DOHH2 (cell line): ENCODE data around the gene ARL15.

Experiments
- H3F3A ChIP-seq: fragments of 200-600 bp; sonication (generic), shearing (Covaris generic); 2 replicates; pipeline ENCODE4 v1.6.0; 2016; ENCODE audit warnings: antibody characterized with exemption, mild to moderate bottlenecking; ENCODE audit not compliant: control insufficient read depth, insufficient read depth
- H3K27ac ChIP-seq: fragments of 200-600 bp; sonication (generic); 2 replicates; pipeline ENCODE4 v1.5.1; 2014; ENCODE audit warnings: low read depth, mild to moderate bottlenecking, low read length, moderate library complexity
- H3K27me3 ChIP-seq: fragments of 200-600 bp; sonication (generic); 2 replicates; pipeline ENCODE4 v1.6.1; 2014; ENCODE audit warnings: mild to moderate bottlenecking, low read length, mixed read lengths; ENCODE audit not compliant: control insufficient read depth
- H3K36me3 ChIP-seq: fragments of 200-600 bp; sonication (generic); 2 replicates; pipeline ENCODE4 v1.6.1; 2014; ENCODE audit warnings: mild to moderate bottlenecking, low read length, moderate library complexity, mixed read lengths; ENCODE audit not compliant: control insufficient read depth
- H3K4me1 ChIP-seq: fragments of 200-600 bp; sonication (generic); 2 replicates; pipeline ENCODE4 v1.6.1; 2014; ENCODE audit warnings: mild to moderate bottlenecking, low read length, mixed read lengths; ENCODE audit not compliant: control insufficient read depth
- H3K4me2 ChIP-seq: fragments of 200-600 bp; sonication (generic); 2 replicates; pipeline ENCODE4 v1.6.0; 2014; ENCODE audit warnings: mild to moderate bottlenecking, low read length, moderate library complexity
- H3K4me3 ChIP-seq: fragments of 200-600 bp; sonication (generic); 2 replicates; pipeline ENCODE4 v1.5.1; 2014; ENCODE audit warnings: mild to moderate bottlenecking, low read length, mixed read lengths
- H3K79me2 ChIP-seq: fragments of 200-600 bp; sonication (generic); 2 replicates; pipeline ENCODE4 v1.6.1; 2014; ENCODE audit warnings: mild to moderate bottlenecking, low read length, mixed read lengths; ENCODE audit not compliant: control insufficient read depth
- H3K9me2 ChIP-seq: fragments of 200-600 bp; sonication (generic); replicated peaks from 2 replicates; pipeline ENCODE4 v1.6.1; 2014; ENCODE audit warnings: mild to moderate bottlenecking, low read length, mixed read lengths; ENCODE audit not compliant: control insufficient read depth
- H3K9me3 ChIP-seq: fragments of 200-600 bp; sonication (generic); 2 replicates; pipeline ENCODE4 v1.6.1; 2014; ENCODE audit warnings: antibody characterized with exemption, low read length, mixed read lengths; ENCODE audit not compliant: control insufficient read depth, insufficient read depth
- H4K20me1 ChIP-seq: fragments of 200-600 bp; sonication (generic); 2 replicates; pipeline ENCODE4 v1.6.0; 2014; ENCODE audit warnings: low read depth, mild to moderate bottlenecking, antibody characterized with exemption, low read length, moderate library complexity; ENCODE audit not compliant: control insufficient read depth, insufficient read depth
- CTCF ChIP-seq: fragments of 200-600 bp; sonication (generic); IDR thresholded peaks from one replicate; pipeline ENCODE4 v1.5.1; 2014; ENCODE audit warnings: antibody characterized with exemption, mild to moderate bottlenecking, low read depth, low read length; ENCODE audit not compliant: poor library complexity, severe bottlenecking
- EZH2phosphoT487 ChIP-seq: fragments of 200-600 bp; sonication (generic); IDR thresholded peaks from 2 replicates; pipeline ENCODE4 v1.6.1; 2017; ENCODE audit warnings: borderline replicate concordance, mild to moderate bottlenecking, antibody characterized with exemption, low read length, moderate library complexity, mixed read lengths

ARL15 gene

GRCh38 chr5:53884844-53885243 is 425.5 kb downstream of the ARL15 start:
- Histone ChIP-seq H3K27ac (no peak overlapping the region), H3K4me3 (no peak overlapping the region), H4K20me1 (no peaks in the 10 kb centered on the region), H3K4me2 (no peak overlapping the region), H3K4me1 (no peaks in the 10 kb centered on the region), H3K9me3 (no peaks in the 10 kb centered on the region), H3K79me2 (no peaks in the 10 kb centered on the region), H3K36me3 (no peaks in the 10 kb centered on the region), H3K9me2 (no peaks in the 10 kb centered on the region), H3F3A (no peaks in the 10 kb centered on the region), H3K27me3 (no peaks in the 10 kb centered on the region)
- TF ChIP-seq EZH2phosphoT487: no peak
- TF ChIP-seq CTCF: no peak

GRCh38 chr5:53884417-53884816 is 426.0 kb downstream of the ARL15 start:
- Histone ChIP-seq H3F3A (no peaks in the 10 kb centered on the region), H3K27me3 (no peaks in the 10 kb centered on the region), H3K4me2 (no peak overlapping the region), H3K27ac (no peak overlapping the region), H3K79me2 (no peaks in the 10 kb centered on the region), H3K9me2 (no peaks in the 10 kb centered on the region), H4K20me1 (no peaks in the 10 kb centered on the region), H3K4me3 (no peak overlapping the region), H3K9me3 (no peaks in the 10 kb centered on the region), H3K4me1 (no peaks in the 10 kb centered on the region), H3K36me3 (no peaks in the 10 kb centered on the region)
- no peak for TF ChIP-seq EZH2phosphoT487
- no peak for TF ChIP-seq CTCF

- Histone ChIP-seq H3K4me1 (no peaks in the 10 kb centered on the region), H3K4me3 (no peak overlapping the region), H3K9me2 (no peaks in the 10 kb centered on the region), H3F3A (no peaks in the 10 kb centered on the region), H3K4me2 (no peak overlapping the region), H3K36me3 (no peaks in the 10 kb centered on the region), H3K79me2 (no peaks in the 10 kb centered on the region), H4K20me1 (no peaks in the 10 kb centered on the region), H3K27me3 (no peaks in the 10 kb centered on the region), H3K9me3 (no peaks in the 10 kb centered on the region), H3K27ac (no peak overlapping the region)
- no peak for TF ChIP-seq CTCF
- TF ChIP-seq EZH2phosphoT487: no peak
Measured at GRCh38 chr5:53882676-53883031, 427.7 kb downstream of the ARL15 start.
